ENCODE results near the gene CRIP1. TPM values are rescaled to one million over a fixed set of nuclear protein-coding genes. Genes with fewer than 3 reads are reported as not detected.

CRIP1 gene
- total and polyA plus RNA-seq, 10 of the 15 experiments (the other 5 are each of a cell fraction or from before 2014, with no cell fraction given): 66.8 to 259 (median 154) TPM

DNA sequence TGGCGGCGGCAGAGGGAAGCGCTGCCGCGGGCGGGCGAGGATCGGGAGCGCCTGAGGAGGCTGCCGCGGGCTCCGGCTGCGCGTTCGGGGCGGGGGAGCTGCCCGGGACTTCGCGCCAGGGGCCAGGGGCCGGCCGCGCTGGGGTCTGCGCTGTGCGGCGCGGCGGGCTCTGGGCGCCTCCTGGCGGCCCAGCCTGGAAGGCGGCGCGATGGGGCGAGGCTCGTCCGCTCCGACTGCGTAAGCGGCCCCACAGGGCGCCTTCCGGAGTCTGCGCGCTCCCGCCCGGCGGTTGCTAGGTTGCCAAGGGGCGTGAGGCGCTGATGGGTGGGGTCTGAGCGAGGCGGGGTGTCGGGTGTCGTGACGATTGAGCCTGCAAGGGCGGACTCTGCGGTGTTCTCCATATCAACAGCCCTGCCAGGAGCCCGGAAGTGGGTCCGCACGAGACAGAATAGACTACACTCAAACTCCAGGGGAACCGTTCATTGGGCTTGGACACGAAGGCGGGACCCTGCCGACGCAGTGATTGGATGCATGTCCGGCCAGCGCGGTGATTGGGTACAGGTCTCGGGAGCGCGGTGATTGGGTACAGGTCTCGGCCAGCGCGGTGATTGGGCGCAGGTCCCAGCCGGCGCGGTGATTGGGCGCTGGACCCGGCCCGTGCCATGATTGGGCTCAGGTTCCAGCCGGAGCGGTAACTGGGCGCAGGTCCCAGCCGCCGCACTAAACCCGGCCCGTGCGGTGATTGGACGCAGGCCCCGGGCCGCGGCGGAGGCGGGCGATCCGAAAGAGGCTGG is 4.1 kb downstream of the CRIP1 start, which contains the start of gene TEDC1 (continued):
- TF ChIP-seq, protein P1, sequence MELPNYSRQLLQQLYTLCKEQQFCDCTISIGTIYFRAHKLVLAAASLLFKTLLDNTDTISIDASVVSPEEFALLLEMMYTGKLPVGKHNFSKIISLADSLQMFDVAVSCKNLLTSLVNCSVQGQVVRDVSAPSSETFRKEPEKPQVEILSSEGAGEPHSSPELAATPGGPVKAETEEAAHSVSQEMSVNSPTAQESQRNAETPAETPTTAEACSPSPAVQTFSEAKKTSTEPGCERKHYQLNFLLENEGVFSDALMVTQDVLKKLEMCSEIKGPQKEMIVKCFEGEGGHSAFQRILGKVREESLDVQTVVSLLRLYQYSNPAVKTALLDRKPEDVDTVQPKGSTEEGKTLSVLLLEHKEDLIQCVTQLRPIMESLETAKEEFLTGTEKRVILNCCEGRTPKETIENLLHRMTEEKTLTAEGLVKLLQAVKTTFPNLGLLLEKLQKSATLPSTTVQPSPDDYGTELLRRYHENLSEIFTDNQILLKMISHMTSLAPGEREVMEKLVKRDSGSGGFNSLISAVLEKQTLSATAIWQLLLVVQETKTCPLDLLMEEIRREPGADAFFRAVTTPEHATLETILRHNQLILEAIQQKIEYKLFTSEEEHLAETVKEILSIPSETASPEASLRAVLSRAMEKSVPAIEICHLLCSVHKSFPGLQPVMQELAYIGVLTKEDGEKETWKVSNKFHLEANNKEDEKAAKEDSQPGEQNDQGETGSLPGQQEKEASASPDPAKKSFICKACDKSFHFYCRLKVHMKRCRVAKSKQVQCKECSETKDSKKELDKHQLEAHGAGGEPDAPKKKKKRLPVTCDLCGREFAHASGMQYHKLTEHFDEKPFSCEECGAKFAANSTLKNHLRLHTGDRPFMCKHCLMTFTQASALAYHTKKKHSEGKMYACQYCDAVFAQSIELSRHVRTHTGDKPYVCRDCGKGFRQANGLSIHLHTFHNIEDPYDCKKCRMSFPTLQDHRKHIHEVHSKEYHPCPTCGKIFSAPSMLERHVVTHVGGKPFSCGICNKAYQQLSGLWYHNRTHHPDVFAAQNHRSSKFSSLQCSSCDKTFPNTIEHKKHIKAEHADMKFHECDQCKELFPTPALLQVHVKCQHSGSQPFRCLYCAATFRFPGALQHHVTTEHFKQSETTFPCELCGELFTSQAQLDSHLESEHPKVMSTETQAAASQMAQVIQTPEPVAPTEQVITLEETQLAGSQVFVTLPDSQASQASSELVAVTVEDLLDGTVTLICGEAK (IDR thresholded peaks at IDR 0.05; ENCODE audit: borderline replicate concordance): peak; percentile 99
- TF ChIP-seq, protein P2, sequence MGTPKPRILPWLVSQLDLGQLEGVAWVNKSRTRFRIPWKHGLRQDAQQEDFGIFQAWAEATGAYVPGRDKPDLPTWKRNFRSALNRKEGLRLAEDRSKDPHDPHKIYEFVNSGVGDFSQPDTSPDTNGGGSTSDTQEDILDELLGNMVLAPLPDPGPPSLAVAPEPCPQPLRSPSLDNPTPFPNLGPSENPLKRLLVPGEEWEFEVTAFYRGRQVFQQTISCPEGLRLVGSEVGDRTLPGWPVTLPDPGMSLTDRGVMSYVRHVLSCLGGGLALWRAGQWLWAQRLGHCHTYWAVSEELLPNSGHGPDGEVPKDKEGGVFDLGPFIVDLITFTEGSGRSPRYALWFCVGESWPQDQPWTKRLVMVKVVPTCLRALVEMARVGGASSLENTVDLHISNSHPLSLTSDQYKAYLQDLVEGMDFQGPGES (IDR thresholded peaks at IDR 0.05): peak; percentile 96
- TF ChIP-seq, protein P3, sequence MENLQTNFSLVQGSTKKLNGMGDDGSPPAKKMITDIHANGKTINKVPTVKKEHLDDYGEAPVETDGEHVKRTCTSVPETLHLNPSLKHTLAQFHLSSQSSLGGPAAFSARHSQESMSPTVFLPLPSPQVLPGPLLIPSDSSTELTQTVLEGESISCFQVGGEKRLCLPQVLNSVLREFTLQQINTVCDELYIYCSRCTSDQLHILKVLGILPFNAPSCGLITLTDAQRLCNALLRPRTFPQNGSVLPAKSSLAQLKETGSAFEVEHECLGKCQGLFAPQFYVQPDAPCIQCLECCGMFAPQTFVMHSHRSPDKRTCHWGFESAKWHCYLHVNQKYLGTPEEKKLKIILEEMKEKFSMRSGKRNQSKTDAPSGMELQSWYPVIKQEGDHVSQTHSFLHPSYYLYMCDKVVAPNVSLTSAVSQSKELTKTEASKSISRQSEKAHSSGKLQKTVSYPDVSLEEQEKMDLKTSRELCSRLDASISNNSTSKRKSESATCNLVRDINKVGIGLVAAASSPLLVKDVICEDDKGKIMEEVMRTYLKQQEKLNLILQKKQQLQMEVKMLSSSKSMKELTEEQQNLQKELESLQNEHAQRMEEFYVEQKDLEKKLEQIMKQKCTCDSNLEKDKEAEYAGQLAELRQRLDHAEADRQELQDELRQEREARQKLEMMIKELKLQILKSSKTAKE (IDR thresholded peaks at IDR 0.05; ENCODE audit: low read depth, poor library complexity, severe bottlenecking): peak; percentile 84
- TF ChIP-seq, protein P4, sequence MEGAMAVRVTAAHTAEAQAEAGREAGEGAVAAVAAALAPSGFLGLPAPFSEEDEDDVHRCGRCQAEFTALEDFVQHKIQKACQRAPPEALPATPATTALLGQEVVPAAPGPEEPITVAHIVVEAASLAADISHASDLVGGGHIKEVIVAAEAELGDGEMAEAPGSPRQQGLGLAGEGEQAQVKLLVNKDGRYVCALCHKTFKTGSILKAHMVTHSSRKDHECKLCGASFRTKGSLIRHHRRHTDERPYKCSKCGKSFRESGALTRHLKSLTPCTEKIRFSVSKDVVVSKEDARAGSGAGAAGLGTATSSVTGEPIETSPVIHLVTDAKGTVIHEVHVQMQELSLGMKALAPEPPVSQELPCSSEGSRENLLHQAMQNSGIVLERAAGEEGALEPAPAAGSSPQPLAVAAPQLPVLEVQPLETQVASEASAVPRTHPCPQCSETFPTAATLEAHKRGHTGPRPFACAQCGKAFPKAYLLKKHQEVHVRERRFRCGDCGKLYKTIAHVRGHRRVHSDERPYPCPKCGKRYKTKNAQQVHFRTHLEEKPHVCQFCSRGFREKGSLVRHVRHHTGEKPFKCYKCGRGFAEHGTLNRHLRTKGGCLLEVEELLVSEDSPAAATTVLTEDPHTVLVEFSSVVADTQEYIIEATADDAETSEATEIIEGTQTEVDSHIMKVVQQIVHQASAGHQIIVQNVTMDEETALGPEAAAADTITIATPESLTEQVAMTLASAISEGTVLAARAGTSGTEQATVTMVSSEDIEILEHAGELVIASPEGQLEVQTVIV (IDR thresholded peaks at IDR 0.05; ENCODE audit: borderline replicate concordance, partially characterized antibody): peak; percentile 95

Measured in GM12878 (cell line).